ENCODE results near the gene CDC42BPB.

GRCh38 chr14:102909911-102910310 is 147.4 kb downstream of the CDC42BPB start:
- TF ChIP-seq, protein P1, sequence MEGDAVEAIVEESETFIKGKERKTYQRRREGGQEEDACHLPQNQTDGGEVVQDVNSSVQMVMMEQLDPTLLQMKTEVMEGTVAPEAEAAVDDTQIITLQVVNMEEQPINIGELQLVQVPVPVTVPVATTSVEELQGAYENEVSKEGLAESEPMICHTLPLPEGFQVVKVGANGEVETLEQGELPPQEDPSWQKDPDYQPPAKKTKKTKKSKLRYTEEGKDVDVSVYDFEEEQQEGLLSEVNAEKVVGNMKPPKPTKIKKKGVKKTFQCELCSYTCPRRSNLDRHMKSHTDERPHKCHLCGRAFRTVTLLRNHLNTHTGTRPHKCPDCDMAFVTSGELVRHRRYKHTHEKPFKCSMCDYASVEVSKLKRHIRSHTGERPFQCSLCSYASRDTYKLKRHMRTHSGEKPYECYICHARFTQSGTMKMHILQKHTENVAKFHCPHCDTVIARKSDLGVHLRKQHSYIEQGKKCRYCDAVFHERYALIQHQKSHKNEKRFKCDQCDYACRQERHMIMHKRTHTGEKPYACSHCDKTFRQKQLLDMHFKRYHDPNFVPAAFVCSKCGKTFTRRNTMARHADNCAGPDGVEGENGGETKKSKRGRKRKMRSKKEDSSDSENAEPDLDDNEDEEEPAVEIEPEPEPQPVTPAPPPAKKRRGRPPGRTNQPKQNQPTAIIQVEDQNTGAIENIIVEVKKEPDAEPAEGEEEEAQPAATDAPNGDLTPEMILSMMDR (IDR thresholded peaks at IDR 0.05), result no peak
- no peak for TF ChIP-seq POLR2A (IDR thresholded peaks at IDR 0.05)

Measured in upper lobe of left lung (tissue), 4 donors.